Esophagus squamous epithelium (tissue), 4 donors: Measurements from ENCODE around the gene CNKSR3.

ENCODE experiments used
- POLR2A ChIP-seq, 4 donors: fragments of 450-650 bp; IDR thresholded peaks; one replicate each; pipeline ENCODE4 v1.6.1; 2017; ENCODE audit warnings: antibody characterized with exemption in 4 of 4, mild to moderate bottlenecking in 4 of 4, moderate library complexity in 3 of 4
- TF ChIP-seq, protein P1 (sequence below), 6 experiments: fragments of 450-650 bp in 4 of 6; fragments of 200-600 bp in 2 of 6; sonication (generic) in 2 of 6; IDR thresholded peaks; one replicate each; pipeline ENCODE4 v1.5.1; 2016 to 2019; ENCODE audit warnings: antibody characterized with exemption in 6 of 6, mild to moderate bottlenecking in 4 of 6, moderate library complexity in 4 of 6

DNA sequence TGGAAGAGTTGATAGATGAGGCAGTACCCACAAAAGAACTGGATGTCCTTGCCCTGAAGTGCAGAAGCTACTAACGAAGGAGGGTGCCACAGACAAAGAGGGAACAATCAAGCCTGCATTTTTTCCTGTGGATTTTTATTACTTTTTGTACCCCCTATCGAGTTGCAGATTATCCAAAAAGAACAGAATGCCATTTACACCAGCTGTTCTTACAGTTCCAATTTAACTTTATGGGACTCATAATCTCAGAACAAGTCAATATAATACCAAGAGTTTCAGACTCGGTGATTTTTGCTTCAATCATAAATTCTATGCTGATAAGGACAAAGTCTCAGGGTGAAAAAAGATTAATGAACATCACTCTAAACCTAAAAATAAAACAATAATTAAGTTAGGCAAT lies 4.0 kb upstream of the CNKSR3 start:
- TF ChIP-seq POLR2A (IDR thresholded peaks at IDR 0.05), result no peak
- TF ChIP-seq, protein P1, sequence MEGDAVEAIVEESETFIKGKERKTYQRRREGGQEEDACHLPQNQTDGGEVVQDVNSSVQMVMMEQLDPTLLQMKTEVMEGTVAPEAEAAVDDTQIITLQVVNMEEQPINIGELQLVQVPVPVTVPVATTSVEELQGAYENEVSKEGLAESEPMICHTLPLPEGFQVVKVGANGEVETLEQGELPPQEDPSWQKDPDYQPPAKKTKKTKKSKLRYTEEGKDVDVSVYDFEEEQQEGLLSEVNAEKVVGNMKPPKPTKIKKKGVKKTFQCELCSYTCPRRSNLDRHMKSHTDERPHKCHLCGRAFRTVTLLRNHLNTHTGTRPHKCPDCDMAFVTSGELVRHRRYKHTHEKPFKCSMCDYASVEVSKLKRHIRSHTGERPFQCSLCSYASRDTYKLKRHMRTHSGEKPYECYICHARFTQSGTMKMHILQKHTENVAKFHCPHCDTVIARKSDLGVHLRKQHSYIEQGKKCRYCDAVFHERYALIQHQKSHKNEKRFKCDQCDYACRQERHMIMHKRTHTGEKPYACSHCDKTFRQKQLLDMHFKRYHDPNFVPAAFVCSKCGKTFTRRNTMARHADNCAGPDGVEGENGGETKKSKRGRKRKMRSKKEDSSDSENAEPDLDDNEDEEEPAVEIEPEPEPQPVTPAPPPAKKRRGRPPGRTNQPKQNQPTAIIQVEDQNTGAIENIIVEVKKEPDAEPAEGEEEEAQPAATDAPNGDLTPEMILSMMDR (IDR thresholded peaks at IDR 0.05), result no peak
